Neural cell (in vitro differentiated cells): Measurements from ENCODE around the gene VAMP8.

Experiments
- CTCF ChIP-seq: fragments of 450-650 bp; IDR thresholded peaks from 2 replicates; pipeline ENCODE4 v1.5.1; 2014; ENCODE audit warnings: antibody characterized with exemption, mild to moderate bottlenecking, moderate library complexity; ENCODE audit not compliant: poor library complexity, severe bottlenecking
- EP300 ChIP-seq: fragments of 450-650 bp; conservative IDR thresholded peaks from 2 replicates; pipeline ENCODE4 v1.6.1; 2014; ENCODE audit warnings: antibody characterized with exemption, mild to moderate bottlenecking, moderate library complexity; ENCODE audit not compliant: poor library complexity, severe bottlenecking
- EZH2 ChIP-seq: fragments of 200-600, 300-800 bp; shearing (Covaris generic), sonication (generic); IDR thresholded peaks from 2 replicates; pipeline ENCODE4 v1.6.1; 2014; ENCODE audit warnings: antibody characterized with exemption, low read length, borderline replicate concordance, mild to moderate bottlenecking; ENCODE audit not compliant: insufficient read depth, poor library complexity, severe bottlenecking
- POLR2AphosphoS5 ChIP-seq: IDR thresholded peaks from 2 replicates; pipeline ENCODE4 v1.6.1; 2012
- REST ChIP-seq: IDR thresholded peaks from 2 replicates; pipeline ENCODE4 v1.6.1; 2012; ENCODE audit warnings: borderline replicate concordance

- no peak for TF ChIP-seq CTCF
- TF ChIP-seq EP300, result no peak
- TF ChIP-seq EZH2, result no peak
- TF ChIP-seq POLR2AphosphoS5, result no peak
- TF ChIP-seq REST, result no peak
Measured at GRCh38 chr2:85550486-85550885, 26.9 kb upstream of the VAMP8 start.
